K562 (cell line): ENCODE data around the gene RNASE13. TPM values are rescaled to one million over a fixed set of nuclear protein-coding genes. Genes with fewer than 3 reads are reported as not detected.

Experiments used
- ATAC-seq: fragments of 200-7000 bp; cut with Tn5 transposase; 3 replicates; pipeline ENCODE4 v1.9.1; 2020; ENCODE audit warnings: moderate library complexity
- BruUV-seq: library from RNA; stranded (reverse); fragments of 400-500 nt; replicated peaks from 2 replicates; lab custom pipeline; 2021; lab: Mats Ljungman, UMichigan
- CTCF ChIA-PET: fragments of 300-600 bp; formaldehyde crosslinking; extraction: SDS; loops from one replicate; lab custom pipeline; 2021; ENCODE audit warnings: low intra/inter-chr PET ratio; lab: Yijun Ruan, JAX
- POLR2A ChIA-PET: fragments of 300-600, 350-650 bp; sonication (Branson Sonifier 250); formaldehyde crosslinking; extraction: SDS; loops from one replicate; lab custom pipeline; 2021; ENCODE audit warnings: antibody characterized with exemption, inconsistent platforms; lab: Yijun Ruan, JAX
- DNase-seq, 4 experiments: peaks; one replicate each; pipeline versions ENCODE4 v3.0.0 to v3.0.0-alpha.2; 2011 to 2018; ENCODE audit warnings: low spot score in 3 of 4, mixed read lengths in 3 of 4; ENCODE audit errors: extremely low read depth in 1 of 4
- FAIRE-seq: peaks from 2 replicates; lab custom pipeline; 2011; peaks lifted over from hg19 to GRCh38; lab: Jason Lieb, UNC
- H2AFZ ChIP-seq: 2 replicates; pipeline ENCODE4 v1.6.0; 2011; ENCODE audit warnings: low read depth, low read length, control low read depth, inconsistent platforms
- H3K27ac ChIP-seq: fragments of 200-600 bp; 3 replicates; pipeline ENCODE4 v1.8.0; 2011; ENCODE audit warnings: low read depth, mild to moderate bottlenecking, control low read depth, inconsistent platforms, low read length, moderate library complexity, mixed read lengths; ENCODE audit errors: extremely low read depth
- H3K27me3 ChIP-seq, 2 experiments: fragments of 300-600 bp in 1 of 2; 2 replicates in 1 of 2; 3 replicates in 1 of 2; pipeline versions ENCODE4 v1.6.0 to v1.8.0; 2011; ENCODE audit warnings: inconsistent platforms in 2 of 2, low read length in 2 of 2, mild to moderate bottlenecking in 1 of 2, mixed read lengths in 1 of 2, moderate library complexity in 1 of 2; ENCODE audit not compliant: control insufficient read depth in 2 of 2, insufficient read depth in 2 of 2
- H3K36me3 ChIP-seq: fragments of 300-600 bp; 3 replicates; pipeline ENCODE4 v1.8.0; 2011; ENCODE audit warnings: mild to moderate bottlenecking, low read length, inconsistent platforms; ENCODE audit not compliant: control insufficient read depth, insufficient read depth
- H3K4me1 ChIP-seq, 2 experiments: fragments of 200-600 bp in 1 of 2; replicated peaks in 1 of 2; 2 replicates in 1 of 2; 3 replicates in 1 of 2; pipeline versions ENCODE4 v1.5.1 to v1.8.0; 2011; ENCODE audit warnings: inconsistent platforms in 2 of 2, low read length in 2 of 2, mild to moderate bottlenecking in 1 of 2, mixed read lengths in 1 of 2, moderate library complexity in 1 of 2; ENCODE audit not compliant: control insufficient read depth in 2 of 2, insufficient read depth in 2 of 2
- H3K4me2 ChIP-seq: 2 replicates; pipeline ENCODE4 v1.6.1; 2011; ENCODE audit warnings: low read length, control low read depth, inconsistent platforms, mixed read lengths; ENCODE audit not compliant: insufficient read depth
- H3K4me3 ChIP-seq: fragments of 200-600 bp; sonication (generic), shearing (Covaris generic); 2 replicates; pipeline ENCODE4 v1.5.1; 2016; ENCODE audit warnings: control low read depth, inconsistent platforms
- H3K79me2 ChIP-seq: fragments of 200-600 bp; 3 replicates; pipeline ENCODE4 v1.8.0; 2011; ENCODE audit warnings: low read length, inconsistent platforms; ENCODE audit not compliant: control insufficient read depth, insufficient read depth
- H3K9ac ChIP-seq, 2 experiments: 2 replicates each; pipeline versions ENCODE4 v1.6.0 to v1.6.1; 2011; ENCODE audit warnings: low read depth in 2 of 2, low read length in 2 of 2, control low read depth in 1 of 2, inconsistent platforms in 1 of 2, mild to moderate bottlenecking in 1 of 2, mixed read lengths in 1 of 2; ENCODE audit not compliant: insufficient read depth in 1 of 2
- H3K9me1 ChIP-seq: one replicate; pipeline ENCODE4 v1.6.0; 2011; ENCODE audit warnings: inconsistent platforms, mild to moderate bottlenecking, low read length, moderate library complexity; ENCODE audit not compliant: control insufficient read depth, insufficient read depth
- H3K9me3 ChIP-seq: replicated peaks from 2 replicates; pipeline ENCODE4 v1.5.1; 2011; ENCODE audit warnings: low read depth, low read length, inconsistent platforms; ENCODE audit not compliant: control insufficient read depth, insufficient read depth
- H4K20me1 ChIP-seq: replicated peaks from 2 replicates; pipeline ENCODE4 v1.6.1; 2011; ENCODE audit warnings: low read length, inconsistent platforms, mixed read lengths; ENCODE audit not compliant: control insufficient read depth, insufficient read depth
- C11orf30 ChIP-seq: fragments of 450-650 bp; IDR thresholded peaks from 2 replicates; pipeline ENCODE4 v1.6.1; 2016; ENCODE audit warnings: low read depth, mild to moderate bottlenecking
- POLR2G ChIP-seq: fragments of 200-400 bp; formaldehyde crosslinking; IDR thresholded peaks from 2 replicates; pipeline ENCODE4 v1.6.1; 2017; ENCODE audit warnings: low read depth, mild to moderate bottlenecking, antibody characterized with exemption, low read length, moderate library complexity
- SPI1 ChIP-seq: IDR thresholded peaks from 2 replicates; pipeline ENCODE4 v1.6.1; 2011; ENCODE audit warnings: low read depth, low read length, control low read depth, borderline replicate concordance
- TFAP4 ChIP-seq: sonication (generic); formaldehyde crosslinking; IDR thresholded peaks from 2 replicates; pipeline ENCODE4 v1.8.0; 2022; ENCODE audit warnings: missing genetic modification reagents, mild to moderate bottlenecking, moderate library complexity, borderline replicate concordance
- WHSC1 ChIP-seq: IDR thresholded peaks from one replicate; pipeline ENCODE4 v1.6.1; 2012; ENCODE audit warnings: low read length, control low read depth, inconsistent platforms
- ZNF124 ChIP-seq: sonication (generic); formaldehyde crosslinking; IDR thresholded peaks from 2 replicates; pipeline ENCODE4 v1.8.1; 2022; ENCODE audit warnings: missing genetic modification reagents
- ZNF699 ChIP-seq: fragments of 250-450 bp; sonication (Bioruptor Pico); IDR thresholded peaks from 2 replicates; pipeline ENCODE4 v1.8.0; 2021; ENCODE audit warnings: mild to moderate bottlenecking, moderate library complexity; ENCODE audit not compliant: insufficient replicate concordance
- WGBS: fragments of 100-300 bp; shearing (Covaris generic); methylation state at CpG from one replicate; pipeline ENCODE4 v1.1.6; 2016; ENCODE audit warnings: low coverage, mixed read lengths; ENCODE audit not compliant: insufficient coverage; ENCODE audit errors: missing lambda C conversion rate; 5-methylcytosine and 5-hydroxymethylcytosine counted together
- in situ Hi-C: fragments of 300-500 bp; cut with MboI; formaldehyde crosslinking; loops from 4 replicates; pipeline ENCODE4 v1.15.0; 2018; ENCODE audit warnings: inconsistent platforms, mixed read lengths
- intact Hi-C: fragments of 100-400 bp; cut with micrococcal nuclease; formaldehyde crosslinking; loops from 2 replicates; pipeline ENCODE4 v1.14.2; 2022
- polyA plus RNA-seq, 8 experiments: library from polyadenylated mRNA; depleted of rRNA in 4 of 8; stranded (reverse) in 5 of 8; unstranded in 3 of 8; fragments of >200 nt; fragmentation: Nextera tagmentation in 2 of 8; fragmentation: Illumina TruSeq in 1 of 8; extraction: Ambion mirVana in 2 of 8; extraction: Trizol in 1 of 8; gene quantifications; 2 replicates each; pipeline versions ENCODE4 v1.2.1 to v1.2.3, GENCODE V29; 2011 to 2014; ENCODE audit warnings: inconsistent platforms in 1 of 8, missing spikeins in 1 of 8
- total RNA-seq, 7 experiments: library from RNA; depleted of rRNA in 6 of 7; stranded (reverse); fragments of >200 nt in 6 of 7; fragmentation: Illumina TruSeq in 2 of 7; extraction: Trizol in 2 of 7; gene quantifications; 2 replicates each; pipeline versions ENCODE4 v1.2.1 to v1.2.3, GENCODE V29; 2011 to 2021; ENCODE audit warnings: low replicate concordance in 1 of 7
- TF ChIP-seq, protein P1 (sequence below), 2 experiments: IDR thresholded peaks; 2 replicates each; pipeline ENCODE4 v1.6.1; 2012; ENCODE audit warnings: improper control_type of control experiment in 2 of 2, low read depth in 2 of 2, low read length in 2 of 2, borderline replicate concordance in 1 of 2

RNASE13 gene
- total and polyA plus RNA-seq, 9 of the 15 experiments (the other 6 are each of a cell fraction or from before 2014, with no cell fraction given): not detected

DNA sequence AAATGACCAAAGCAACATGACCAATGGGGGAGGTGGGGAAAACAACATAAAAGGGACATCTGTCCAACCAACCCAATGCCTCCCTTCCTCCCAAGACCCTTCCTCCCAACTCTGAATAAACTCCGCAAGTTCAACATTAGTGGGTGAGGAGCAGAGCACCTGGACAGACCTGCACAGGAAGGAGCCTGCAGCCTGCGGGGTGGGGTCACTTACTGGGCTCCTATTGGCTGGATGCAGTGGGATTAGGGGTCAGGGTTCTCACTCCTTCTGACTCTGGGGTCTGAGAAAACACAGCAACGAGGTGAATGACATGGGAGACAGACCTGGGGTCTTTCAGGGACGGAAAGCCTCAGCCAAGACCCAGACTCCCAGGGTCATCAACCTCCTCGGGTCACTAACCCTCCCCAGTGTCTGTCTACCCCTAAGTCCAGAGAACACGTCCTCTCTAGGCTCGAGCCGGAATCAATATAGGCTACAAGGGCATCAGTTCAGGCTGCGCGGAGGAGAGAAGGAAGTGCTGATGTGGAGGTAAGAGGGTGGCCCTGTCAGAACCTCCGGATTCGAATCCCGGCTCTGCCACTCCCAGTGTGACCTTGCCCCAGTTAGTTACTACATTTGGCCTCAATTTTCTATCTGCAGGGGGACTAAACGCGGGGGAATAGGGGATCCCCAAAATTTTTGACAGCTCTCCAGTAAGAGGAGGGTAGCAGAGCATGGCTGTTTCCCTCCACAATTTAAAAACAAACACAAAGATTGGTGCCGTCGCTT lies 10.6 kb downstream of the RNASE13 start:
- H3K27ac ChIP-seq: peak overlapping the region; percentile 79
- ChIA-PET POLR2A (interaction anchor here (0.9 to 2.6 kb wide), 5 partner anchors 9 to 145 kb away, joined by 3 to 12 read pairs (median 3); no protein-coding TSS in a partner anchor), CTCF (no interaction called here)
- peak overlapping the region; percentile 80 for H2AFZ ChIP-seq
- no peaks in the 10 kb centered on the region for H4K20me1 ChIP-seq
- peak in 1 of 4 experiments; percentile 30 for DNase-seq
- intact Hi-C loops (no loop called here), in situ Hi-C loops (no loop called here)
- H3K27me3 ChIP-seq: no peaks in the 10 kb centered on the region
- FAIRE-seq: peak; percentile 57
- peaks cover 21% of the 10 kb centered on the region for H3K79me2 ChIP-seq
- peaks cover 18% of the 10 kb centered on the region; the same call in 1 of the 3 replicates for H3K36me3 ChIP-seq
- TF ChIP-seq ZNF124 (no peak), TFAP4 (CRISPR knock-in tag) (no peak), WHSC1 (no peak), POLR2G (no peak), SPI1 (peak; percentile 35; the same call in 1 of the 2 replicates), C11orf30 (0 out of 2 replicates have a peak, but pooled peaks have one; percentile 14), ZNF699 (no peak)
- TF ChIP-seq, protein P1, sequence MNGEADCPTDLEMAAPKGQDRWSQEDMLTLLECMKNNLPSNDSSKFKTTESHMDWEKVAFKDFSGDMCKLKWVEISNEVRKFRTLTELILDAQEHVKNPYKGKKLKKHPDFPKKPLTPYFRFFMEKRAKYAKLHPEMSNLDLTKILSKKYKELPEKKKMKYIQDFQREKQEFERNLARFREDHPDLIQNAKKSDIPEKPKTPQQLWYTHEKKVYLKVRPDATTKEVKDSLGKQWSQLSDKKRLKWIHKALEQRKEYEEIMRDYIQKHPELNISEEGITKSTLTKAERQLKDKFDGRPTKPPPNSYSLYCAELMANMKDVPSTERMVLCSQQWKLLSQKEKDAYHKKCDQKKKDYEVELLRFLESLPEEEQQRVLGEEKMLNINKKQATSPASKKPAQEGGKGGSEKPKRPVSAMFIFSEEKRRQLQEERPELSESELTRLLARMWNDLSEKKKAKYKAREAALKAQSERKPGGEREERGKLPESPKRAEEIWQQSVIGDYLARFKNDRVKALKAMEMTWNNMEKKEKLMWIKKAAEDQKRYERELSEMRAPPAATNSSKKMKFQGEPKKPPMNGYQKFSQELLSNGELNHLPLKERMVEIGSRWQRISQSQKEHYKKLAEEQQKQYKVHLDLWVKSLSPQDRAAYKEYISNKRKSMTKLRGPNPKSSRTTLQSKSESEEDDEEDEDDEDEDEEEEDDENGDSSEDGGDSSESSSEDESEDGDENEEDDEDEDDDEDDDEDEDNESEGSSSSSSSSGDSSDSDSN (IDR thresholded peaks at IDR 0.05; ENCODE audit: borderline replicate concordance in 1 of 2, low read depth in 2 of 2, low read length in 2 of 2): 0 out of 4 replicates have a peak, but pooled peaks of 1 of the 2 experiments have one; percentile 36
- H3K4me2 ChIP-seq: peak overlapping the region; percentile 82
- no TSS peak for BruUV-seq
- H3K9me1 ChIP-seq: peaks cover 2% of the 10 kb centered on the region
- H3K4me3 ChIP-seq: peak overlapping the region; percentile 66
- peak; percentile 40 for ATAC-seq
- peak overlapping the region; percentile 77 to 91 for H3K9ac ChIP-seq
- H3K9me3 ChIP-seq: no peaks in the 10 kb centered on the region
- peaks cover 35 to 39% of the 10 kb centered on the region in 2 experiments for H3K4me1 ChIP-seq
- 13% methylated on average over 17 of the region's 17 CpGs for WGBS
